GM23338 (cell line): ENCODE results near the gene R3HDM1.

Source experiments
- CREB1 ChIP-seq: fragments of 250-450 bp; sonication (Bioruptor Pico); IDR thresholded peaks from 2 replicates; pipeline ENCODE4 v1.5.0; 2020; ENCODE audit warnings: low read depth, mild to moderate bottlenecking, moderate library complexity
- EZH2 ChIP-seq: fragments of 200-600 bp; sonication (generic); IDR thresholded peaks from one replicate; pipeline ENCODE4 v1.8.0; 2017; ENCODE audit warnings: antibody characterized with exemption, mild to moderate bottlenecking, low read depth; ENCODE audit not compliant: unreplicated experiment
- EZH2phosphoT487 ChIP-seq: fragments of 200-600 bp; sonication (generic); IDR thresholded peaks from one replicate; pipeline ENCODE4 v1.8.1; 2018; ENCODE audit warnings: antibody characterized with exemption; ENCODE audit not compliant: unreplicated experiment
- JUNB ChIP-seq: IDR thresholded peaks from one replicate; pipeline ENCODE4 v1.6.1; 2016; ENCODE audit warnings: antibody characterized with exemption; ENCODE audit not compliant: unreplicated experiment
- POLR2AphosphoS5 ChIP-seq: IDR thresholded peaks from 2 replicates; pipeline ENCODE4 v1.6.1; 2016; ENCODE audit warnings: antibody characterized with exemption, low read depth
- TF ChIP-seq, protein P1 (sequence below), 2 experiments: fragments of 200-600 bp in 1 of 2; sonication (generic) in 1 of 2; conservative IDR thresholded peaks; 2 replicates each; pipeline versions ENCODE4 v1.5.1 to v1.6.1; 2016 to 2017; ENCODE audit warnings: antibody characterized with exemption in 2 of 2, low read depth in 2 of 2, mild to moderate bottlenecking in 2 of 2, moderate library complexity in 1 of 2
- TF ChIP-seq, protein P2 (sequence below): IDR thresholded peaks from one replicate; pipeline ENCODE4 v1.6.1; 2018; ENCODE audit warnings: antibody characterized with exemption; ENCODE audit not compliant: unreplicated experiment
- TF ChIP-seq, protein P3 (sequence below): fragments of 250-450 bp; sonication (Bioruptor Pico); IDR thresholded peaks from 2 replicates; pipeline ENCODE4 v1.5.0; 2020; ENCODE audit warnings: mild to moderate bottlenecking, moderate library complexity
- TF ChIP-seq, protein P4 (sequence below): IDR thresholded peaks from 2 replicates; pipeline ENCODE4 v1.6.1; 2016; ENCODE audit warnings: antibody characterized with exemption

DNA sequence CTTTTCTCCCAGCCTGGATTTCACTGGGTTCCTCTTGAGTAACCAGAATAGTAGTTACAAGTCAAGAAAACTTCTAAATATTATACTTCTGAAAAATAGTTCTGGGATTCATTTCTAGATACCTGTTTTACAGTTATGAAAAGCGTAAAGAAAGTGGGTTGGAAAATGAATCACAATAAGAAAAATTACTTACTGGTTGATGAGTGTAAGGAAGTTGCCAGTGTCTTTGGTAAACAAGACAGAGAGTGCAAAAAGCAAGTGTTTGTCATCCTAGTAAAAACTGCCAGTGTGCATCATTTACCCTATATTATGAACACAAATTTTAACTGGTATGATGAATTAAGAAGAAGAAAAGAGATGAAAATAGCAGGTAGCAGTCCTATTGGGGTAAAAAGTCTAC, 88.9 kb downstream of the R3HDM1 start:
- TF ChIP-seq, protein P1, sequence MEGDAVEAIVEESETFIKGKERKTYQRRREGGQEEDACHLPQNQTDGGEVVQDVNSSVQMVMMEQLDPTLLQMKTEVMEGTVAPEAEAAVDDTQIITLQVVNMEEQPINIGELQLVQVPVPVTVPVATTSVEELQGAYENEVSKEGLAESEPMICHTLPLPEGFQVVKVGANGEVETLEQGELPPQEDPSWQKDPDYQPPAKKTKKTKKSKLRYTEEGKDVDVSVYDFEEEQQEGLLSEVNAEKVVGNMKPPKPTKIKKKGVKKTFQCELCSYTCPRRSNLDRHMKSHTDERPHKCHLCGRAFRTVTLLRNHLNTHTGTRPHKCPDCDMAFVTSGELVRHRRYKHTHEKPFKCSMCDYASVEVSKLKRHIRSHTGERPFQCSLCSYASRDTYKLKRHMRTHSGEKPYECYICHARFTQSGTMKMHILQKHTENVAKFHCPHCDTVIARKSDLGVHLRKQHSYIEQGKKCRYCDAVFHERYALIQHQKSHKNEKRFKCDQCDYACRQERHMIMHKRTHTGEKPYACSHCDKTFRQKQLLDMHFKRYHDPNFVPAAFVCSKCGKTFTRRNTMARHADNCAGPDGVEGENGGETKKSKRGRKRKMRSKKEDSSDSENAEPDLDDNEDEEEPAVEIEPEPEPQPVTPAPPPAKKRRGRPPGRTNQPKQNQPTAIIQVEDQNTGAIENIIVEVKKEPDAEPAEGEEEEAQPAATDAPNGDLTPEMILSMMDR (conservative IDR thresholded peaks at IDR 0.05; ENCODE audit: low read depth in 2 of 2), result no peak
- TF ChIP-seq, protein P2, sequence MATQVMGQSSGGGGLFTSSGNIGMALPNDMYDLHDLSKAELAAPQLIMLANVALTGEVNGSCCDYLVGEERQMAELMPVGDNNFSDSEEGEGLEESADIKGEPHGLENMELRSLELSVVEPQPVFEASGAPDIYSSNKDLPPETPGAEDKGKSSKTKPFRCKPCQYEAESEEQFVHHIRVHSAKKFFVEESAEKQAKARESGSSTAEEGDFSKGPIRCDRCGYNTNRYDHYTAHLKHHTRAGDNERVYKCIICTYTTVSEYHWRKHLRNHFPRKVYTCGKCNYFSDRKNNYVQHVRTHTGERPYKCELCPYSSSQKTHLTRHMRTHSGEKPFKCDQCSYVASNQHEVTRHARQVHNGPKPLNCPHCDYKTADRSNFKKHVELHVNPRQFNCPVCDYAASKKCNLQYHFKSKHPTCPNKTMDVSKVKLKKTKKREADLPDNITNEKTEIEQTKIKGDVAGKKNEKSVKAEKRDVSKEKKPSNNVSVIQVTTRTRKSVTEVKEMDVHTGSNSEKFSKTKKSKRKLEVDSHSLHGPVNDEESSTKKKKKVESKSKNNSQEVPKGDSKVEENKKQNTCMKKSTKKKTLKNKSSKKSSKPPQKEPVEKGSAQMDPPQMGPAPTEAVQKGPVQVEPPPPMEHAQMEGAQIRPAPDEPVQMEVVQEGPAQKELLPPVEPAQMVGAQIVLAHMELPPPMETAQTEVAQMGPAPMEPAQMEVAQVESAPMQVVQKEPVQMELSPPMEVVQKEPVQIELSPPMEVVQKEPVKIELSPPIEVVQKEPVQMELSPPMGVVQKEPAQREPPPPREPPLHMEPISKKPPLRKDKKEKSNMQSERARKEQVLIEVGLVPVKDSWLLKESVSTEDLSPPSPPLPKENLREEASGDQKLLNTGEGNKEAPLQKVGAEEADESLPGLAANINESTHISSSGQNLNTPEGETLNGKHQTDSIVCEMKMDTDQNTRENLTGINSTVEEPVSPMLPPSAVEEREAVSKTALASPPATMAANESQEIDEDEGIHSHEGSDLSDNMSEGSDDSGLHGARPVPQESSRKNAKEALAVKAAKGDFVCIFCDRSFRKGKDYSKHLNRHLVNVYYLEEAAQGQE, result no peak
- no peak for TF ChIP-seq EZH2
- TF ChIP-seq POLR2AphosphoS5, result no peak
- no peak for TF ChIP-seq EZH2phosphoT487
- no peak for TF ChIP-seq JUNB
- TF ChIP-seq, protein P3, sequence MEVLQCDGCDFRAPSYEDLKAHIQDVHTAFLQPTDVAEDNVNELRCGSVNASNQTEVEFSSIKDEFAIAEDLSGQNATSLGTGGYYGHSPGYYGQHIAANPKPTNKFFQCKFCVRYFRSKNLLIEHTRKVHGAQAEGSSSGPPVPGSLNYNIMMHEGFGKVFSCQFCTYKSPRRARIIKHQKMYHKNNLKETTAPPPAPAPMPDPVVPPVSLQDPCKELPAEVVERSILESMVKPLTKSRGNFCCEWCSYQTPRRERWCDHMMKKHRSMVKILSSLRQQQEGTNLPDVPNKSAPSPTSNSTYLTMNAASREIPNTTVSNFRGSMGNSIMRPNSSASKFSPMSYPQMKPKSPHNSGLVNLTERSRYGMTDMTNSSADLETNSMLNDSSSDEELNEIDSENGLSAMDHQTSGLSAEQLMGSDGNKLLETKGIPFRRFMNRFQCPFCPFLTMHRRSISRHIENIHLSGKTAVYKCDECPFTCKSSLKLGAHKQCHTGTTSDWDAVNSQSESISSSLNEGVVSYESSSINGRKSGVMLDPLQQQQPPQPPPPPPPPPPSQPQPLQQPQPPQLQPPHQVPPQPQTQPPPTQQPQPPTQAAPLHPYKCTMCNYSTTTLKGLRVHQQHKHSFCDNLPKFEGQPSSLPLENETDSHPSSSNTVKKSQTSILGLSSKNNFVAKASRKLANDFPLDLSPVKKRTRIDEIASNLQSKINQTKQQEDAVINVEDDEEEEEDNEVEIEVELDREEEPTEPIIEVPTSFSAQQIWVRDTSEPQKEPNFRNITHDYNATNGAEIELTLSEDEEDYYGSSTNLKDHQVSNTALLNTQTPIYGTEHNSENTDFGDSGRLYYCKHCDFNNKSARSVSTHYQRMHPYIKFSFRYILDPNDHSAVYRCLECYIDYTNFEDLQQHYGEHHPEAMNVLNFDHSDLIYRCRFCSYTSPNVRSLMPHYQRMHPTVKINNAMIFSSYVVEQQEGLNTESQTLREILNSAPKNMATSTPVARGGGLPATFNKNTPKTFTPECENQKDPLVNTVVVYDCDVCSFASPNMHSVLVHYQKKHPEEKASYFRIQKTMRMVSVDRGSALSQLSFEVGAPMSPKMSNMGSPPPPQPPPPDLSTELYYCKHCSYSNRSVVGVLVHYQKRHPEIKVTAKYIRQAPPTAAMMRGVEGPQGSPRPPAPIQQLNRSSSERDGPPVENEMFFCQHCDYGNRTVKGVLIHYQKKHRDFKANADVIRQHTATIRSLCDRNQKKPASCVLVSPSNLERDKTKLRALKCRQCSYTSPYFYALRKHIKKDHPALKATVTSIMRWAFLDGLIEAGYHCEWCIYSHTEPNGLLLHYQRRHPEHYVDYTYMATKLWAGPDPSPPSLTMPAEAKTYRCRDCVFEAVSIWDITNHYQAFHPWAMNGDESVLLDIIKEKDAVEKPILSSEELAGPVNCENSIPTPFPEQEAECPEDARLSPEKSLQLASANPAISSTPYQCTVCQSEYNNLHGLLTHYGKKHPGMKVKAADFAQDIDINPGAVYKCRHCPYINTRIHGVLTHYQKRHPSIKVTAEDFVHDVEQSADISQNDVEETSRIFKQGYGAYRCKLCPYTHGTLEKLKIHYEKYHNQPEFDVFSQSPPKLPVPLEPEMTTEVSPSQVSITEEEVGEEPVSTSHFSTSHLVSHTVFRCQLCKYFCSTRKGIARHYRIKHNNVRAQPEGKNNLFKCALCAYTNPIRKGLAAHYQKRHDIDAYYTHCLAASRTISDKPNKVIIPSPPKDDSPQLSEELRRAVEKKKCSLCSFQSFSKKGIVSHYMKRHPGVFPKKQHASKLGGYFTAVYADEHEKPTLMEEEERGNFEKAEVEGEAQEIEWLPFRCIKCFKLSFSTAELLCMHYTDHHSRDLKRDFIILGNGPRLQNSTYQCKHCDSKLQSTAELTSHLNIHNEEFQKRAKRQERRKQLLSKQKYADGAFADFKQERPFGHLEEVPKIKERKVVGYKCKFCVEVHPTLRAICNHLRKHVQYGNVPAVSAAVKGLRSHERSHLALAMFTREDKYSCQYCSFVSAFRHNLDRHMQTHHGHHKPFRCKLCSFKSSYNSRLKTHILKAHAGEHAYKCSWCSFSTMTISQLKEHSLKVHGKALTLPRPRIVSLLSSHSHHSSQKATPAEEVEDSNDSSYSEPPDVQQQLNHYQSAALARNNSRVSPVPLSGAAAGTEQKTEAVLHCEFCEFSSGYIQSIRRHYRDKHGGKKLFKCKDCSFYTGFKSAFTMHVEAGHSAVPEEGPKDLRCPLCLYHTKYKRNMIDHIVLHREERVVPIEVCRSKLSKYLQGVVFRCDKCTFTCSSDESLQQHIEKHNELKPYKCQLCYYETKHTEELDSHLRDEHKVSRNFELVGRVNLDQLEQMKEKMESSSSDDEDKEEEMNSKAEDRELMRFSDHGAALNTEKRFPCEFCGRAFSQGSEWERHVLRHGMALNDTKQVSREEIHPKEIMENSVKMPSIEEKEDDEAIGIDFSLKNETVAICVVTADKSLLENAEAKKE (CRISPR knock-in tag), result no peak
- TF ChIP-seq, protein P4, sequence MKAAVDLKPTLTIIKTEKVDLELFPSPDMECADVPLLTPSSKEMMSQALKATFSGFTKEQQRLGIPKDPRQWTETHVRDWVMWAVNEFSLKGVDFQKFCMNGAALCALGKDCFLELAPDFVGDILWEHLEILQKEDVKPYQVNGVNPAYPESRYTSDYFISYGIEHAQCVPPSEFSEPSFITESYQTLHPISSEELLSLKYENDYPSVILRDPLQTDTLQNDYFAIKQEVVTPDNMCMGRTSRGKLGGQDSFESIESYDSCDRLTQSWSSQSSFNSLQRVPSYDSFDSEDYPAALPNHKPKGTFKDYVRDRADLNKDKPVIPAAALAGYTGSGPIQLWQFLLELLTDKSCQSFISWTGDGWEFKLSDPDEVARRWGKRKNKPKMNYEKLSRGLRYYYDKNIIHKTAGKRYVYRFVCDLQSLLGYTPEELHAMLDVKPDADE, result no peak
- no peak for TF ChIP-seq CREB1 (CRISPR knock-in tag)
